Gastroesophageal sphincter (tissue), 3 donors: Measurements from ENCODE around the gene ZNF691.

ENCODE experiments used
- EP300 ChIP-seq: sonication (generic); formaldehyde crosslinking; IDR thresholded peaks from one replicate; pipeline ENCODE4 v1.6.1; 2017; ENCODE audit warnings: antibody characterized with exemption, mild to moderate bottlenecking
- POLR2A ChIP-seq, 2 donors: fragments of 450-650 bp; IDR thresholded peaks; one replicate each; pipeline ENCODE4 v1.6.1; 2017; ENCODE audit warnings: antibody characterized with exemption in 2 of 2, mild to moderate bottlenecking in 2 of 2, moderate library complexity in 1 of 2
- TF ChIP-seq, protein P1 (sequence below), 4 experiments: fragments of 200-600 bp in 2 of 4; fragments of 450-650 bp in 2 of 4; sonication (generic) in 1 of 4; IDR thresholded peaks; one replicate each; pipeline ENCODE4 v1.5.1; 2017 to 2019; ENCODE audit warnings: antibody characterized with exemption in 4 of 4, mild to moderate bottlenecking in 2 of 4, moderate library complexity in 2 of 4

DNA sequence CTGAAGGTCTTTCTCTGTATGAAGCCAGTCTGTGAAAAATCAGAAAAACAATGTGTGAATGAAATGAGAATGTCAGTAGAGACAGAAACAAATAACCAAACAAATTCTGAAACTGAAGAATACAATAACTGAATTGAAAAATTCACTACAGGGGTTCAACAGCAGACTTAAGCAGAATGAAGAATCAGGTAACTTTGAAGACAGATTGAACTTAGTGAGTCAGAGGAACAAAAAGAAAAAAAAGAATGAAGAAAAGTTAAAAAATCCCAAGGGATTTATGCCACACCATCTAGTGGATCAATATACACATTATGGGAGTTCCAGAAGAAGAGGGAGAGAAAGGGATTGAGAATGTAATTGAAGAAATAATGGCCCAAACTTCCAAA, 14.6 kb downstream of the ZNF691 start:
- TF ChIP-seq, protein P1, sequence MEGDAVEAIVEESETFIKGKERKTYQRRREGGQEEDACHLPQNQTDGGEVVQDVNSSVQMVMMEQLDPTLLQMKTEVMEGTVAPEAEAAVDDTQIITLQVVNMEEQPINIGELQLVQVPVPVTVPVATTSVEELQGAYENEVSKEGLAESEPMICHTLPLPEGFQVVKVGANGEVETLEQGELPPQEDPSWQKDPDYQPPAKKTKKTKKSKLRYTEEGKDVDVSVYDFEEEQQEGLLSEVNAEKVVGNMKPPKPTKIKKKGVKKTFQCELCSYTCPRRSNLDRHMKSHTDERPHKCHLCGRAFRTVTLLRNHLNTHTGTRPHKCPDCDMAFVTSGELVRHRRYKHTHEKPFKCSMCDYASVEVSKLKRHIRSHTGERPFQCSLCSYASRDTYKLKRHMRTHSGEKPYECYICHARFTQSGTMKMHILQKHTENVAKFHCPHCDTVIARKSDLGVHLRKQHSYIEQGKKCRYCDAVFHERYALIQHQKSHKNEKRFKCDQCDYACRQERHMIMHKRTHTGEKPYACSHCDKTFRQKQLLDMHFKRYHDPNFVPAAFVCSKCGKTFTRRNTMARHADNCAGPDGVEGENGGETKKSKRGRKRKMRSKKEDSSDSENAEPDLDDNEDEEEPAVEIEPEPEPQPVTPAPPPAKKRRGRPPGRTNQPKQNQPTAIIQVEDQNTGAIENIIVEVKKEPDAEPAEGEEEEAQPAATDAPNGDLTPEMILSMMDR (IDR thresholded peaks at IDR 0.05) = no peak
- no peak for TF ChIP-seq EP300
- TF ChIP-seq POLR2A (IDR thresholded peaks at IDR 0.05) = no peak
